HG03066 (cell line): ENCODE results near the gene MYBPC1.
"Not testable (repeated sequence)": the region's sequence is repeated elsewhere in the genome, so short reads cannot be mapped to it uniquely, and the experiment has no call there.

Experiments
- ATAC-seq: cut with Tn5 transposase; IDR thresholded peaks from one replicate; pipeline ENCODE4 v1.9.1; 2021; ENCODE audit warnings: low read depth; ENCODE audit not compliant: unreplicated experiment

MYBPC1 gene

DNA sequence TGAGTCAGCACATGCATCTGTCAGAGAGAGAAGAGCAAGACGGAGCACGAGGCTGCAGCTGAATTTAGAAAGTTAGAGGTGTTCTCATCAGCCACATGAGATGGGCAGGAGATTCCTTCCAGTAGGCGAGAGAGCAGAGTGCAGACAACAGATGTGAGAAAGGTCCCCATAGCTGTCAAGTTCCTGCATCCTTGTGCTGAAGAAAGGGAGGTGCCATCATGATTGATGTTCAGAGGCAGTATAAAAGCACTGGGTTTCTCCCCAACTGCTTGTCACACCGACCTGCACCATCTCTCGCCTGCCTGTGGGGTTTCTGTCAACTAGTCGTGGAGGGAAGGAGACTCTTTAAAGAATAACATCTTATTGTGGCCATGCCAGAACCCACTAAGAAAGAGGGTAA is at the start of gene MYBPC1:
Gene MYBPC1 (plus strand): TSS at position 272 of the 400 bp plus-strand sequence. CDS start 100 bp downstream, at position 372.
- ATAC-seq: no peak

DNA sequence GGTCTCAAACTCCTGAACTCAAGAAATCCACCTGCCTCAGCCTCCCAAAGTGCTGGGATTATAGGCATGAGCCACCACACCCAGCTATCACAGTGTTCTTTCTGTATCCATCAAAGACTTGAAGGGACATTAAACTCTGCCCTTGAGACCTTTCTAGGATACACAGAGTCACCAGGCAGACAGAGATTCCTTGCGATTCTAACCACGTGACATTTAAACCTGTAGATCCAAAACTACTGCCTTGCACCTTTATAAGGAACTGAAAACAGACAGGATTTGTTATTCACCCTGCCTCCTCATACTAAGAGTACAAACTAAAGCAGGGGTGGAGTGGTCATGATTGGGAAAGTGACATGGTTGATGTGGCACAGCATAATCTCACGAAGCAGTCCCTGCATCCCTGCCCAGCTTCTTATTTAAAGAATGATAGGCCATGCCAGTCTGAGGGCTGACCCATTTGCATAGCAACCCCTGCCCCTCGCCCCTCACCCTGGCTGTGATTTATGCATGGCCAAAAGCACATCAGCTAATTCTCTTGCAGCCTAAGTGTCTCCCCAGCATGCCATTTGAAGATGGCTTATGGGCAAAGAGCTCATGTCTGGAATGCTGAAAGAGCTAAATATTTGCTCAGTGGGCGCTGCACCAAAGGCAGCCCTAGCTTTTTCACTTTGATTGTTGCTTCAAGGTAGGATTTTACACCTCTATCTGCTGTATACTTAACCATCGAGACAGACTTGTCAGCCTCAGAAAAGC is 43.2 kb upstream of the MYBPC1 start:
- no peak for ATAC-seq

- no peak for ATAC-seq
Measured at GRCh38 chr12:101552277-101552676, 42.5 kb upstream of the MYBPC1 start.

- no peak for ATAC-seq
Measured at GRCh38 chr12:101557094-101557493, 37.7 kb upstream of the MYBPC1 start.

GRCh38 chr12:101558726-101559125 is 36.0 kb upstream of the MYBPC1 start:
- ATAC-seq: not testable (repeated sequence)

DNA sequence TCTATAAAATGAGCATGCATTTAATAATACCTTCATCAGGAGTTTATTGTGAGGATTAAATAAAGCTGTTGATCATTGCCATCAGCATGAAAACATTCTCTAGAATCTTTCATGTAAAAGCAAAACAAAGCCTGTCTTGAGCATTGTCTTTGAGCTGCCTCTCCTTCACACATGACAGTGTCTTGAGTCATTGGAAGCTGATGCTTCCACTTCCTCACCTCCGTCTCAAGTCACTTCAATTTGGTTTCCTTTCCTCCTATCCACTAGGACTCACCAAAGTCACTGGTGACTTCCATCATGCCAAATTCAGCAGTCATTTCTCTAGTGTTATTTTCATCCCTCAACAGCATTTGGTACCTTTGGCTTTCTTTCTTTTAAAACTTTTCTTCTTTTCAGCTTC is 31.6 kb upstream of the MYBPC1 start:
- ATAC-seq: no peak

GRCh38 chr12:101564912-101565311 is 29.9 kb upstream of the MYBPC1 start:
- ATAC-seq: no peak

- ATAC-seq: no peak
Measured at GRCh38 chr12:101566318-101566717, 28.5 kb upstream of the MYBPC1 start.

- ATAC-seq: no peak
Measured at GRCh38 chr12:101567918-101568317, 26.9 kb upstream of the MYBPC1 start.

DNA sequence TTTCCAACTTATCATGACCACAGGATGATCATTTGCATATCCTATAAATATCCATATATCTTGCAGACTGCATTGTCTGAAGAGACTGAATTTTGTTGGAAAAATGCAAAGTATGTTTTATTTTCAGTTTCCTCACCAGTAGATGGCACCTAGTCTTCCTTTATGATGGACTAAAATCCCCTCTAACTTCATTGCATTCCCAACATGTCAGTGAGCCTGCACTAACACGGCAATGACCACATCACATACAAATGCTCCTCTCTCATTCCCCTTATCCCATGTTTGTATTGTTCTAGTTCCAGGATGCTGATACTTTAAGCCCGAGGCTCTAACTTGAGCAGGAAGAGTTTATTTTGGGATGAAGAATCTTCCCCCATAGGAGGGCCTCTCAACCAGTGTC is 24.7 kb upstream of the MYBPC1 start:
- ATAC-seq: no peak

DNA sequence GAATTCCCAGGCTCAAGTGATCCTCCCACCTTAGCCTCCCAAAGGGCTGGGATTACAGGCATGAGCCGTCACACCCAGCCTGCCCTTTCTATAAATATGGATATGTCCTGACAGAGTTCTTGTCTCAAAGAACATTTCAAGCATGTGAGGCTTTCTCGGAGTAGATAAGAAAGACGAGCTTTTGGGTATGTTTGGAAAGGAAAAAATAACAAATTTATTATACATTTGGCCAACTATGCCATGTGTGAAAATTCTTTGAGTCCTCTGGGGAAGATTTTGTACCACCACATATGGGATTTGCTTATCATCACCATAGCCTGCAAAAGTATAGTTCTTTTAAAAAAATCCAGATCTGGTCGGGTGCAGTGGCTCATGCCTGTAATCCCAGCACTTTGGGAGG is 23.7 kb upstream of the MYBPC1 start:
- ATAC-seq: no peak

- ATAC-seq: no peak
Measured at GRCh38 chr12:101573743-101574142, 21.0 kb upstream of the MYBPC1 start.

DNA sequence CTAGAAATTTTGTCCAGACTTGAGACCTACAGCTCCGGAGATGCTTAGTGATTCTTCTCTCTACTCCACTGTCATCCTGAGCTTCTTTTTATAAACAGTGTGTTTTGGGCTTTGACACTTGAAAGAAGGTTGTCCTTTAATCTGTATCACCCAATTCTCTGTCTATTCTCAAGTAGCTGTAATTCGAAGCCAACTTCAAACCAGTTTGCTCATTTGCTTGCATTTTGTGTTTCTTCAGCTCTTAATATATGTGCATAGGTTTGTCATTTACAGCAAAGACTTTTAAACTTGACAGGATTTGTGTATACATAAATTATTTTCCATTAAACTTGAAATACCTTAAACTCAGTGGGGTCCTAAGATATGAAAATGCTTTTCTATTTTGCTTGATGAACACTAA is 16.4 kb upstream of the MYBPC1 start:
- no peak for ATAC-seq

DNA sequence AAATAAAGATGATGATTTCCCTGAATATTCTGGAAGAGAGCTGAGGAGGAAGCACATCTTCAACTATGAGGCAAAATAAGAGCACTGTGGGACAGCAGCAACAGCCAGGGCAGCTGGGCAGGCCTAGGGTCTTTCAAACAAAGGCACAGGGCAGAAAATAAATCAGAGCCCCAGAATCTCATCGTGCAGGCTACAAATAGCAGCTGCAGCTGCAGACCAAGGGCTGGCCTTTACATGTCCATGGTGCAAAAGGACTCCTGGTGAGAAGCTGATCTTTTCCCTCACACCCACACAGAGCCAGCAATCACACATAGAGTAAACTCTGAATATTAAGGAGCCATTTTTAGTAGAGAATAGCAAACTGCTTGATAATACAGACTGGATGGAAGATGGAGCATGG is 13.6 kb upstream of the MYBPC1 start:
- no peak for ATAC-seq

DNA sequence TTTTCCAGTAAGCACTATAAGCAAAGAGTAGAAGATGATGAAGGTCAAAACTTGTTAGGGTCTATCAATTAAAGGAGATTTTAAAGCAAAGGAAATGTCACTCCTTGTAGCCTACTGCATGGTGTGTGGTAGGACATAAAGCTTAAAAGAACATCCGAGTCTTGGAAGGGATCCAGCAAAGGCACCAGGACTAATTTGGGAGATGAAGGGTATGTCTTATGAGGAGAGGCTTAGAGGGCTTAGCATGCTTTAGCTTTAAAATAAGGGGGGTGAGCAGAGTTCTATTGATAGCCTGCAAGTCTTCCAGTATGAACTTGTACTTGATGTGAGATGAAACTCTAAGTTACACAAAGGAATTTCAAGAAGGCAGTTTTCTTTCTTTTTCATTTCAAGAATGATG is 11.8 kb upstream of the MYBPC1 start:
- no peak for ATAC-seq

DNA sequence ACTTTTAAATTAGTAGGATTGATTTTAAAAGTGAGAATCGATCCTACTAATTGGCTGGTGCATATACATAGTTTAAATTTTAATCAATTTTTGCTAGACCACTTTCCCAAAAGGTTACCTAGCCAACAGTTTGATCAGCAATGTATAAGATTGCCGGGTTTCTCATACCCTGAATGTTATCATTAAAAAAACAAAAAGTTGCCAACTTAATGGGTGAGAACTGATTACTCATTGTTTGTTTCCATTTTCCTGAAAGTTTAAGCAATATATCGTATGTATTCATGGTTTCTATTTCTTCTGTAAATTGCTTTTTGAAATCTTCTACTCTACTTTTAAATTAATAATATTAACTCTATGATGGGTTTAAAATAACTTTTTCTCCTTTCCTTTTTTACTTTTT is 4.4 kb upstream of the MYBPC1 start:
- ATAC-seq: no peak

GRCh38 chr12:101591781-101592180 is 3.0 kb upstream of the MYBPC1 start:
- no peak for ATAC-seq

DNA sequence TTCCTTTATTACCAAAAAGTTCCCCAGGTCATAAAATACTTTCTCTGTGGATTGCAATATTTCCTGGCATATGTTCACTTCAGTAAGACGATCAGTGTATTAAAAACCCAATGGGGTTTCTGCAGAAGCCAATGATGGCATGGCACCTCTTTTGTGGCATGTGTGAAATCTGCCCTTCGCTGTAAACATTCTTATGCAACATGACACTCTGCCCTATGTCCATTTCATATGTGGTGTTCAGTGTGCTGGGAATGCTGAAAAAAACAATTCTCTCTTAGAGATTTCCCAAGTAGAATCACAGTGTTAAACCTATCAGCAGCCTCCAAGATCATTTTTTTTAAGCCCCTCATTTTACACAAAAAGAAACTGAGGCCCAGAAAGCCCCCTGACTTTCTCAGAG is 2.3 kb upstream of the MYBPC1 start:
- no peak for ATAC-seq

DNA sequence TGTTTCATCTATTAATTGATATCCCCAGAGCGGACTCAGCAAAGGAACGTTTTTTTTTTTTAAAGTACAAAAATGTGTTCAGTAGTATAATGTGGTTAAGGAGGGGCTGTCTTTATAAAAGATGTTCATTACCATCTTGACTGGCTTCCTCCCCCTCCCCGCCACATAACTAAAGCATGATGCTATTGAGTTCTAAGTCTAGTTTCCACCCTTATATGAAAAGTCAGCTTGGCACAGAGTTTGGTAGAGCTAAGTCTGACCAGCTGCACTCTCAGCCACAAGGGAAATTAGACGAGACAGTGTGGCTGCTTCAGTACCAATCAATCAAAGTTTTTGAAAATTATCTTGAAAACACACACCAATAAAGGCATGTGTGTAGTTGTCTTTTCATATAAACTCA is 1.9 kb upstream of the MYBPC1 start:
- no peak for ATAC-seq

DNA sequence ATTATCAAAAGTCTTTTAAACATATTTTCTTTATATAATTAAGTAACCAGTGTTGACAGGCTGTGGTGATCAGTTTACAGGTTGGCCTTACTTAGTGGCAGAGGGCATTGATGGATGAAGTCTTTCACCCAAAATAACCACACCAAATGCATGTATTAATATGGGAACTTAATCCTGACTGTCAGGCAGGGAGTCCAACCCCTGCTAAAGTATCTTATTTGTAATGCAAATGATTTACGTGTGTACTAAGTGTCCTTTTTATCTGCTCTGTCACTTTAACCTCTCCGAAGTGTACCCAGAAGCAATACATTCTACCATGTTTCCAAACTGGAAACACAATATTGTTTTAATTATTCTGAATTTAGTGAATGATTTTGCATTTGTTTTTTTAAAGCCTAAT is 1.4 kb downstream of the MYBPC1 start:
- ATAC-seq: no peak

DNA sequence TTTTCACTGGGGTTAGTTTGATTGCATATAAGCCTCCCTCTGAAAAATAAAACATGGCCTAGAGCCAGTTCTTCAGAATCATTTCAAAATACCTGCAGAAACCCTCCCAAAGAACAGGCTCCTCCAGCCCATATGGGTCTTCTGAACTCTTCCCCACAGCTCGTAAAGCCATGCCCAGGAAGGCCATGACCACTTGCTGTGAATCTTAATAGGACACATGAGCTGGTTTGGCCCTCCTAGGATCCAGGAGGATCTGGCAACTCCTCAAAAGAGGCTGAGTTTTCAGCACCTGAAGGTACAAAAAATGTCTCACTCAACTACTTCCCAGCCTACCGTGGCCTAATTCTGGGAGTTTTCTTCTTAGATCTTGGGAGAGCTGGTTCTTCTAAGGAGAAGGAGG is 2.4 kb downstream of the MYBPC1 start:
- ATAC-seq: no peak

- no peak for ATAC-seq
Measured at GRCh38 chr12:101598483-101598882, 3.7 kb downstream of the MYBPC1 start.

- no peak for ATAC-seq
Measured at GRCh38 chr12:101599311-101599710, 4.5 kb downstream of the MYBPC1 start.
